Astrocyte (in vitro differentiated cells and primary cell): ENCODE data around the gene ZNF740. TPM values are rescaled to one million over a fixed set of nuclear protein-coding genes. Genes with fewer than 3 reads are reported as not detected.

Experiments
- DNase-seq: peaks from one replicate; pipeline ENCODE4 v3.0.0-alpha.2; 2010; ENCODE audit warnings: low read depth
- FAIRE-seq: peaks from 2 replicates; lab custom pipeline; 2011; peaks lifted over from hg19 to GRCh38; lab: Jason Lieb, UNC
- H2AFZ ChIP-seq: 2 replicates; pipeline ENCODE4 v1.6.0; 2012; ENCODE audit warnings: low read depth, low read length, inconsistent platforms
- H3K27ac ChIP-seq: 2 replicates; pipeline ENCODE4 v1.5.1; 2011; ENCODE audit warnings: low read depth, low read length, inconsistent platforms
- H3K27me3 ChIP-seq: 2 replicates; pipeline ENCODE4 v1.6.0; 2011; ENCODE audit warnings: low read length, inconsistent platforms; ENCODE audit not compliant: insufficient read depth
- H3K36me3 ChIP-seq: 2 replicates; pipeline ENCODE4 v1.5.1; 2011; ENCODE audit warnings: low read length, inconsistent platforms; ENCODE audit not compliant: insufficient read depth
- H3K4me1 ChIP-seq: 2 replicates; pipeline ENCODE4 v1.5.1; 2011; ENCODE audit warnings: low read length, inconsistent platforms; ENCODE audit not compliant: insufficient read depth
- H3K4me2 ChIP-seq: 2 replicates; pipeline ENCODE4 v1.6.0; 2012; ENCODE audit warnings: low read length, inconsistent platforms
- H3K4me3 ChIP-seq: 2 replicates; pipeline ENCODE4 v1.5.1; 2011; ENCODE audit warnings: low read depth, mild to moderate bottlenecking, low read length, inconsistent platforms; ENCODE audit not compliant: insufficient read depth
- H3K79me2 ChIP-seq: 2 replicates; pipeline ENCODE4 v1.6.0; 2012; ENCODE audit warnings: mild to moderate bottlenecking, low read length, inconsistent platforms; ENCODE audit not compliant: insufficient read depth
- H3K9ac ChIP-seq: 2 replicates; pipeline ENCODE4 v1.6.0; 2012; ENCODE audit warnings: mild to moderate bottlenecking, low read length, inconsistent platforms
- H3K9me3 ChIP-seq: 2 replicates; pipeline ENCODE4 v1.5.1; 2012; ENCODE audit warnings: low read depth, mild to moderate bottlenecking, low read length, inconsistent platforms; ENCODE audit not compliant: insufficient read depth
- H4K20me1 ChIP-seq: 2 replicates; pipeline ENCODE4 v1.6.0; 2012; ENCODE audit warnings: low read length, inconsistent platforms; ENCODE audit not compliant: insufficient read depth
- H3K27ac Mint-ChIP-seq: one replicate; pipeline ENCODE4 v1.8.0; 2021; ENCODE audit warnings: mild to moderate bottlenecking, mixed read lengths; ENCODE audit not compliant: unreplicated experiment
- H3K27me3 Mint-ChIP-seq: one replicate; pipeline ENCODE4 v1.8.0; 2021; ENCODE audit warnings: low read depth, mixed read lengths; ENCODE audit not compliant: unreplicated experiment
- H3K36me3 Mint-ChIP-seq: one replicate; pipeline ENCODE4 v1.8.0; 2021; ENCODE audit warnings: low read depth, mixed read lengths; ENCODE audit not compliant: unreplicated experiment
- H3K4me1 Mint-ChIP-seq: one replicate; pipeline ENCODE4 v1.8.0; 2021; ENCODE audit warnings: low read depth, mixed read lengths; ENCODE audit not compliant: unreplicated experiment
- H3K4me3 Mint-ChIP-seq: one replicate; pipeline ENCODE4 v1.8.0; 2021; ENCODE audit warnings: mild to moderate bottlenecking, moderate library complexity, mixed read lengths; ENCODE audit not compliant: unreplicated experiment
- H3K9me3 Mint-ChIP-seq: one replicate; pipeline ENCODE4 v1.8.0; 2021; ENCODE audit warnings: mild to moderate bottlenecking, mixed read lengths; ENCODE audit not compliant: unreplicated experiment
- EZH2 ChIP-seq: IDR thresholded peaks from 2 replicates; pipeline ENCODE4 v1.6.1; 2012; ENCODE audit warnings: mild to moderate bottlenecking, low read length, inconsistent platforms; ENCODE audit not compliant: insufficient read depth
- total RNA-seq: library from RNA; stranded (reverse); gene quantifications from 2 replicates; pipeline ENCODE4 v1.2.1, GENCODE V29; 2021
- TF ChIP-seq, protein P1 (sequence below): IDR thresholded peaks from 2 replicates; pipeline ENCODE4 v1.5.1; 2011; ENCODE audit warnings: low read depth, mild to moderate bottlenecking, inconsistent platforms, low read length, moderate library complexity; ENCODE audit not compliant: insufficient read depth

Gene ZNF740
- total RNA-seq, 1 donor from 2014 or later: 31.0 TPM

DNA sequence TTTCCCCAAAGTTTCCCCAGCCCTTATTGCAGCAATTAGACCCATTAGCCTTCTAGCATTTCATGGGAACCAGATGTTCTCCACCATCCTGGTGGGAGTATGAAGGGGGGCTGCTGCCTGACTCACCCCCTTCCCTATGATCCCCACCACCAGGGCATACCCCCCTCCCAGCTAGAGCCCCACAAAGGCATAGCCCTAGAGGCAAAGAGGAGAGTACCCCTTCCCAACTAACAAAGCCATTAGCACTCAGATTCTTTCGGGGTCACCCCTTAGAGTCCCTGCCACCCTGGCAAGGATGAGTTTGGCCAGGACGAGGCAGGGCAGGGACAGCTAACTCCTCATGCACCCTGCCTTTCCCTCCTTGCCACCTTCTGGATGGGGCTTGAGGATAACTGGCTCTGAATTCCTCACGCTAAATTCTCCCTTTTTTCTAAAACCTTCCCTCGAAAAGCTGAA, 42.3 kb downstream of the ZNF740 start:
- Mint-ChIP-seq H3K4me1 (peaks cover 44% of the 10 kb centered on the region), H3K27ac (peak overlapping the region; percentile 81), H3K27me3 (no peaks in the 10 kb centered on the region), H3K4me3 (no peak overlapping the region), H3K9me3 (no peaks in the 10 kb centered on the region), H3K36me3 (peaks cover 7% of the 10 kb centered on the region)
- H2AFZ ChIP-seq: no peak overlapping the region
- H3K4me2 ChIP-seq: peak overlapping the region; percentile 100
- H3K27ac ChIP-seq: no peak overlapping the region
- H3K9me3 ChIP-seq: no peaks in the 10 kb centered on the region
- DNase-seq: no peak
- peaks cover 49% of the 10 kb centered on the region for H3K4me1 ChIP-seq
- H3K27me3 ChIP-seq: no peaks in the 10 kb centered on the region
- H3K36me3 ChIP-seq: no peaks in the 10 kb centered on the region
- TF ChIP-seq EZH2: no peak
- TF ChIP-seq, protein P1, sequence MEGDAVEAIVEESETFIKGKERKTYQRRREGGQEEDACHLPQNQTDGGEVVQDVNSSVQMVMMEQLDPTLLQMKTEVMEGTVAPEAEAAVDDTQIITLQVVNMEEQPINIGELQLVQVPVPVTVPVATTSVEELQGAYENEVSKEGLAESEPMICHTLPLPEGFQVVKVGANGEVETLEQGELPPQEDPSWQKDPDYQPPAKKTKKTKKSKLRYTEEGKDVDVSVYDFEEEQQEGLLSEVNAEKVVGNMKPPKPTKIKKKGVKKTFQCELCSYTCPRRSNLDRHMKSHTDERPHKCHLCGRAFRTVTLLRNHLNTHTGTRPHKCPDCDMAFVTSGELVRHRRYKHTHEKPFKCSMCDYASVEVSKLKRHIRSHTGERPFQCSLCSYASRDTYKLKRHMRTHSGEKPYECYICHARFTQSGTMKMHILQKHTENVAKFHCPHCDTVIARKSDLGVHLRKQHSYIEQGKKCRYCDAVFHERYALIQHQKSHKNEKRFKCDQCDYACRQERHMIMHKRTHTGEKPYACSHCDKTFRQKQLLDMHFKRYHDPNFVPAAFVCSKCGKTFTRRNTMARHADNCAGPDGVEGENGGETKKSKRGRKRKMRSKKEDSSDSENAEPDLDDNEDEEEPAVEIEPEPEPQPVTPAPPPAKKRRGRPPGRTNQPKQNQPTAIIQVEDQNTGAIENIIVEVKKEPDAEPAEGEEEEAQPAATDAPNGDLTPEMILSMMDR: no peak
- peaks cover 15% of the 10 kb centered on the region for H3K79me2 ChIP-seq
- H4K20me1 ChIP-seq: peaks cover 11% of the 10 kb centered on the region
- H3K9ac ChIP-seq: peak overlapping the region; percentile 40
- no peak overlapping the region for H3K4me3 ChIP-seq
- no peak for FAIRE-seq

DNA sequence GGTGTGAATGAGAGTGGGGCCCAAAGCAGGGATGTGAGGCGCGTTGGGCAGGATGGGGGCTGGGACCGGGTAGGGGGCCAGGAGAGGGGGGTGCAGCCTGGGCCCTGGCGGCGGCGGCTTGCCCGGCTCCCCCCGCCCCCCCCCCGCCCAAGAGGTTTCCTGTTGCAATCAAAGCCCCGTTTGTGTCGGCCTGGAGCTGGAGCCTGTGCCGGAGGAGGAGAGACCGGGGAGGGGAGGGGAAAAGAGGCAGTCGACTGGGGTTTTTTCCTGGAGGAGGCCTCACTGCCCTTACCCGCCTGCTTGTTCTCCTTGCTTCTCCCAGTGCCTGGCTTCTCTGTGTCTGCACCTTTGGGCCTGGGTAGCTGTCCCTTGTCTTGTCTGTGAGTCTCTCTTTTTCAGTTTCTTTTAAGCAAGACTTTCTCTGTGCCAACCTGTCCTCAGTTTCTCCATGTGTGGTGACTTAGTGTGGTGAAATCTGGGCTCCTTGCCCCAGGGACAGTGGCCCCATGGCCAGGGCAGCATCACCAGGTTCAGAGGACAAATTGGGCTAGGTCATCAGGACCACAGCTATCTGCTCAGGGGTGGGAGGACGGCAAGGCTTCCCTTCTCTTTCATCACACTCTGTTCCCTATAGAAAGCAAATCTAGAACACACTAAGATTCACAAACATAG, 43.0 kb downstream of the ZNF740 start:
- peaks cover 8% of the 10 kb centered on the region for H3K79me2 ChIP-seq
- TF ChIP-seq EZH2: no peak
- TF ChIP-seq, protein P1: no peak
- H2AFZ ChIP-seq: peak overlapping the region; percentile 59
- no peaks in the 10 kb centered on the region for H3K9me3 Mint-ChIP-seq
- no peaks in the 10 kb centered on the region for H3K27me3 Mint-ChIP-seq
- no peak overlapping the region for H3K4me3 Mint-ChIP-seq
- H3K9me3 ChIP-seq: no peaks in the 10 kb centered on the region
- peak overlapping the region; percentile 40 for H3K9ac ChIP-seq
- peak overlapping the region; percentile 82 for H3K27ac Mint-ChIP-seq
- peaks cover 5% of the 10 kb centered on the region for H4K20me1 ChIP-seq
- no peak overlapping the region for H3K4me3 ChIP-seq
- H3K27me3 ChIP-seq: no peaks in the 10 kb centered on the region
- H3K36me3 Mint-ChIP-seq: peaks cover 7% of the 10 kb centered on the region
- H3K4me1 ChIP-seq: peaks cover 44% of the 10 kb centered on the region
- no peaks in the 10 kb centered on the region for H3K36me3 ChIP-seq
- H3K4me2 ChIP-seq: peak overlapping the region; percentile 100
- H3K4me1 Mint-ChIP-seq: peaks cover 37% of the 10 kb centered on the region
- H3K27ac ChIP-seq: no peak overlapping the region
- FAIRE-seq (no peak), DNase-seq (peak; percentile 45)
